Activated naive CD4-positive, alpha-beta T cell (primary cell): Measurements from ENCODE around the gene C6orf141.

Experiments used
- DNase-seq, 4 experiments: peaks; one replicate each; lab custom pipeline; 2025; lab: John Stamatoyannopoulos, UW

The C6orf141 gene

GRCh38 chr6:49540614-49541013 is 9.9 kb upstream of the C6orf141 start:
- DNase-seq, result no peak

DNA sequence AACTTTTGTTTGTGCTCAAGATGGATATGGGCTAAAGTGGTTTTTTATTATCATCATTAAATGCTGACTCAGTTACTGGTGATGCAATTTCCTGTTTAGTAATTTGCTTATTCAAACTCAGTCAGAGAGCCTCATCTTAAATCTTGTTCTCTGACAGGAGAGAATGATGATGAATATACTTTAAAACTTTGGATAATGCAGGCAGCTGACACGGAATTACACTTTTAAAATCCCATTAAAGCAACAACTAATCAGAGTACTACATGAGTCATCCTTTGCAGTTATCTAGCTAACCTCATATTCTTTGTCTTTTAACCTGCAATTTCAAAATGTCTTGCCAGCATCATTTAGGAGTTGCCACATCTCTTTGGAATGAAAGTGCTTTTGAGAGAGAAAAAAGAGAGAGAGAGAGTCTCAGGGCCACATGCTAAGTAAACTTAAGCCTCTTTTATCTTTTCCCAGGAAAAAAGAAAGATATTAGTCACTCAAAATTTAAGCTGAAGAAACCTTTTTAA is 9.2 kb upstream of the C6orf141 start:
- DNase-seq, result no peak

DNA sequence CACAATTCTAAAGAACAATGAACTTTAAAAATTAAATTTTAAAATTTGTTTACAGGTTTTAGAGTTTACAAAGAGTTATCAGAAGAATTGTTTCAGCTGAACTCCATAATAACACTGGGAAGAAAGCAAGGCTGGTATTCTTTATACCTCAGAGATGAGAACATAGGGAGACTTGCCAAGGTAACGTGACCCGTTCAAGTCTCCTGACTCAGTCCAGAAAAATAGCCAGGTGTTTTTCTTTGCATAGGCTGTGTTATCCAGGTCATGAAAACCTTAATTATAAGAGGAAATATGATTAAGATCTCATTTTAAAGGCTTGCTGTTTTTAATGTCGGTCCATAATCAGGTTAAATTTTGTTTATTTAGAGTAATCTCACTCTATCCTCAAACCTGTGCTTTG is 8.5 kb upstream of the C6orf141 start:
- DNase-seq, result no peak

- DNase-seq, result no peak
Measured at GRCh38 chr6:49543087-49543858, 7.2 kb upstream of the C6orf141 start.

GRCh38 chr6:49546331-49546730 is 4.1 kb upstream of the C6orf141 start:
- no peak for DNase-seq

DNA sequence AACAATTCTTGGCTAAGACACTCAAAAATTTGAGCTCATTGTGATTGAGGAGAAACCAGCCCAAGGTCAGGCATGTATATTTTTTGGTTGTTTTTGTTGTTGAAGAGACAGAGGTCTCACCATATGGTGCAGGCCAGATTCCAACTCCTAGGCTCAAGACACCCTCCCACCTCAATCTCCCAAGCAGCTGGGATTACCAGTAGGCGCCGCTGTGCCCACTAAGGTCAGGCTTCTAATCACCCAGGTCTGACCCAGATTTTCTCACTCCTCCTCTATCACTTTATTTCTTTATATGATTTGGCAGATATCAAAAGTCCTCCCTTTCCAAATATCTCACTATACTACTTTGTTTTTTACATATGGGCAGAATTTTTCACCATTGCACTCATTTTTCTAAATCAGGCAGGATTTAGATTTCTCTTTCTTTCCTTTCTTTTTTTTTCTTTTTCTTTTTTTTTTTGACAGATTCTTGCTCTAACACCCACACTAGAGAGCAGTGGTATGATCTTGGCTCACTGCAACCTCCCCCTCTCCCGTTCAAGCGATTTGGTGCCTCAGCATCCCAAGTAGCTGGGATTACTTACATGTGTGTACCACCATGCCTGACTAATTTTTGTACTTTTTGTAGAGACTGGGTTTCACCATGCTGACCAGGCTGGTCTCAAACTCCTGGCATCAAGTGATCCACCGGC is 1.7 kb upstream of the C6orf141 start:
- DNase-seq, result no peak

GRCh38 chr6:49549691-49550491 is 577 bp upstream of the C6orf141 start:
- DNase-seq, result no peak

DNA sequence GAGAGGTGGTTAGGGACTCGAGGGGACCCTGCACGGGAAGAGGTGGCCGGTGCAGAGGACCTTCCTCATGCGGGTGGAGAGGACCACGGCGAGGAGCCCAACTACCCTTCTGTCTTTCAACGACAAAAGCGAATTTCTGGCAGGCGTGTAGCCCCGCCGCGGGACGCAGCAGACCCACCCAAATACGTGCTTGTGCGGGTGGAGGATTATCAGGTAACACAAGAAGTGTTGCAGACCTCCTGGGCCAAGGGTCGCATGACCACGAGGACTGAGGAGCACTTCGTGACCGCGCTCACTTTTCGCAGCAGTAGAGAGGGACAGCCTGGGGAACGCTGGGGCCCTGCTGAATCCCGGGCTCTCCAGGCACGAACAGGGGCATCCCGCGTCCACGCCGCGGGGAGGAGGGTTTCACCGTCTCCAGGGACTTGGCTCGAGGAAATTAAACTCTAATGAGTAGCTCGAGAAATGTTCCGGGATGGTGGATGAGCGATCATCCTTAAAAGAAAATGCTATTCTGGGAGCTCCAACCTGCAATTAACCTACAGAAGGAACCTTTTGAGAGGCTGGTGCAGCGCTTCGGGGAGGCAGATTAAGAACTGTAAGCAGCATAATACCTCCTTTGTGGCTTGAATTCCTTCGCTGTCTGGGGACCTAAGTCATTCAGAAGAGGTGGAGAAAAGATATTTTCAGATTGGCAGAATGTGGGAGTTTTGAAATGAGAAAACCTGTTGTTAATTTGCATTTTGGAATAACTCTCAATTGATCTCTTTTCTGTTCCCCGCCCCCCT is 804 bp downstream of the C6orf141 start:
- DNase-seq, result peak in 1 of 4 experiments; percentile 1

DNA sequence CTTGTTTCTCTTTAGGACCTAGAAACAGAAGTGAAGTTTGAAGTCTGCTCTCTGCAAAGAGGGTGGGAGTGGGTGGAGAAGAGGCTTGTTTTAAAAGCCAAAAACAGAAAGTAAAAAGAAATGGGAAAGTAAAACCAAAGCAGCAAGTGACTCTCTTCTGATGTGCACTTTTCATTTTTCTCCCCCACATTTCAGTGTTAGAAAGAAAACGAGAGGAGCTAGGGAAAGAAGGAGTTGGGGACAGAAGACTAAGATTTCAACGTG is 1.3 kb downstream of the C6orf141 start:
- DNase-seq, result no peak

GRCh38 chr6:49552596-49552995 is 2.1 kb downstream of the C6orf141 start:
- no peak for DNase-seq

DNA sequence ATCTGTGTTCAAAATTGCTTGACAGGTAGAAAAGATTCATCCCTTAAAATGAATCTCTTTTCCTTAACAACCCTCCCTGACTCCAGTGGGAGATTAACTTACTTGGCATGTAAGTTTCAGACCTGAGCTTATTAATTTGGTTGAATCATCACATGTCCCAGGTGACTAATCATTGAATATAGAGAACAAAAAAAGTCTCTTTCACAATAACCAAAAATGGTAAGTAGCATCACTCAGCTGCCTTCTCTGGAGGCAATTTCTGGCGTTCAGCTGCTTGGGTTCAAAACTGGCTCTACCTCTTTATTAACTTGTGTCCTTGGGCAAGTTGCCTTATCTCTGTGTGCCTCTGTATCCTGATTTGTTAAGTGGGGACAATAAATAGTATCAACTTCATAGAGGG is 2.9 kb downstream of the C6orf141 start:
- no peak for DNase-seq

DNA sequence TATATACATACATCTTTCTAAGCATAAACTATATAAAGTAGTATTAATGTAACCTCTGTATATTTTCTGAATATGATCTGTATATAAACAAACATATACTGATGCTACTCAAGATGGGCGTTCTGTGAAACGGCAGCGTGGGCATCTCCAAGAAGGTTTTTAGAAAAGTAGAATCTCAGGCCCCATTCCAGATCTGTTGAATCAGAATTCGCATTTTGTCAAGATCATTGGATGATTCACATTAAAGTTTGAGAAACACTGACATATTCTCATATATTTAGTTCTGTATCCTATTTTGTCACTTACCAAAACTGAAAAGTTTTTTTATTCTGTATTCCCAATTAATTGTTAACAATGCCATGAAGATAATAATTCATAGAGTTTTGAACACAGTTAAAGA is 5.5 kb downstream of the C6orf141 start:
- no peak for DNase-seq

DNA sequence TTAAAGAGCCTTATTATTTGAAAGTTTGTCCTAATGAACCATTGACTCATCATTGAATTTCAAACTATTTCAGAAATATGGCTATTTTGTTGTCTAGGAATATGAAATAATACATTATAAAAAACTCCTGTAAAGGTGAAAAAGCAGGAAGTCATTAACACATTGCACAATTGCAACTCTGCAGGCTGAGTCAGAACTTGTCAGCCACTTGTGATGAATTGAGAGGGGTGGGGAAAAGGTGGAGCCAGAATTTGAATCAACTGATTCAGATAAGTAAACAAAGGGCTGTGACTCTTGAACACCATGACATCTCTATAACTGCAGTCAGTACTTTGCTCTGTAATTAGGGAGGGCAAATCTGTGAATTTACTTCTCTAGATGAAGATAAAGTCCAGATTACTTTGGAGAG is 6.0 kb downstream of the C6orf141 start:
- no peak for DNase-seq

- no peak for DNase-seq
Measured at GRCh38 chr6:49557177-49557576, 6.7 kb downstream of the C6orf141 start.

DNA sequence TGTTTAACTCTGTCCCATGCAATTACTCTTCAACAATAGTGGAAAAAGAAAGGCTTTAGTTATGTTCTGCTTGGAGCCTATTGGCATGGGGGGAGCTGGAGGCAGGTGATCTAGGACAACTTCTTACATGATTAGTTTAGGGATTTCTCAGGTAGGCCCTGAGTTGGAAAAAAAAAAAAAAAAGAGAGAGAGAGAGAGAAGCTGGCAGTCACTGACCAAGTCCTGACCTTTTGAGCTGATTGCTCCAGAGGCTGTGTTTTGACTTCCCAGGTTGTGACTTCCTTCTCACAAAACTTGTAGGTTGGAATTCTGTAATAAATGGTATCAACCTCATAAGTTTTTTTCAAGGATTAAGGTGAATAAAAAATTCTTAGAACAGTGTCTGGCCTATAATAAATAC is 7.8 kb downstream of the C6orf141 start:
- DNase-seq, result no peak

DNA sequence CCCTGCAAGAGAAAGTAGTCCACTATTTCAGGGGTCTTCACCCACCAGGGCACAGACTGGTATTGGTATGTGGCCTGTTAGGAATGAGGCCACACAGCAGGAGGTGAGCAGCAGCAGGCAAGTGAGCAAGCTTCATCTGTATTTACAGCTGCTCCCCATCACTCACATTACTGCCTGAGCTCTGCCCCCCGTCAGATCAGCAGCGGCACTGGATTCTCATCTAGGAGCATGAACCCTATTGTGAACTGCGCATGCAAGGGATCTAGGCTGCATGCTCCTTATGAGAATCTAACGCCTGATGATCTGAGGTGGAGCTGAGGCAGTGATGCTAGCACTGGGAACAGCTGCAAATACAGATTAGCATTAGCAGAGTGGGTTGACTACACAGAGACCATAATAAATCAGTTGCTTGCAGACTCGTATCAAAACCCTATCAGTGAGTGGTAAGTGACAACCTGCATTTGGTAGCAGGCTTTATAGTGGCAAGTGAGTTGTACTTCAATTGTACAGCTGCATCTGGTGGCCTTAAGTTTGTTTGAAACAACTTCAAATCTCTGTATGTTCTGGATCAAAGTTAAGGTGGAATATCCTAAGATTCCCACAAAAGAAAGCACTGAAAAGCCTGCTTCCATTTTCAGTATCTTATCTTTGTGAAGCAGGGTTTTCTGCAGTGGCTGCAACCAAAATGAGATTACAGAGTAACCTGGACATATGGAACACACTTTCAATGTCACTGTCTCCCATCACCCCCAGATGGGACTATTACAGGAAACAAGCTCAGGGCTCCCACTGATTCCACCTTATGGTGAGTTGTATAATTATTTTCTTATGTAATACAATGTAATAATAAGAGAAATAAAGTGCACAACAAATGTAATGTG is 12.8 kb downstream of the C6orf141 start:
- no peak for DNase-seq

GRCh38 chr6:49564552-49564951 is 14.1 kb downstream of the C6orf141 start:
- no peak for DNase-seq

GRCh38 chr6:49565261-49565660 is 14.8 kb downstream of the C6orf141 start:
- DNase-seq, result no peak

GRCh38 chr6:49565855-49566254 is 15.4 kb downstream of the C6orf141 start:
- no peak for DNase-seq

DNA sequence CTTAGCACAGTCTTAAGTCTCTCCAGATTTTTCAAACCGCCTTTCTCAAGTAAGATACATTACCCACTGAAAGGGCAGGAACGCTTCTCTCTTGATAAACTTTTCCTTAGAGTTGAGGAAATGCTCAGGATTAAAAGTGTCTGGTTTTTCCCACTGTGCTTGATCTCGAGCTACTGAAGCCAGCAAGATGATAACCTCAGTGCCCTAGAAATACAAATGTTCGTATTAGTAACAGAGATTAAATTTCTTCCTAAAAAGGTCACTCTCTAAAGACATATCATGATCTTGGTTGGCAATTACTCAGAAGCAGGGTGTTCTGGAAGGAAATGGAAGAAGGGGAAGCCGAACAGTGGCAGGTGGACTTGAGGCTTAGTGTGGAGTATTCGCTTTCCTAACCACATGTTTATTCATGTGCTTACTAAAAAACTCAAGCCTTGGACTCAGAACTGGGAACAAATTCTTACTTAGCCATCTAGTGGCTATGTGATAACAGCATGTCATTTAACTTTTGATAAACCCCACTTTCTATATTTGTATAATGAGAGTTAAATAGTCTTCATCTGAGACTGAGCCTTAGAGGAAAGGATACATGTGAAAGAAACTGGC is 20.1 kb downstream of the C6orf141 start:
- DNase-seq, result no peak

DNA sequence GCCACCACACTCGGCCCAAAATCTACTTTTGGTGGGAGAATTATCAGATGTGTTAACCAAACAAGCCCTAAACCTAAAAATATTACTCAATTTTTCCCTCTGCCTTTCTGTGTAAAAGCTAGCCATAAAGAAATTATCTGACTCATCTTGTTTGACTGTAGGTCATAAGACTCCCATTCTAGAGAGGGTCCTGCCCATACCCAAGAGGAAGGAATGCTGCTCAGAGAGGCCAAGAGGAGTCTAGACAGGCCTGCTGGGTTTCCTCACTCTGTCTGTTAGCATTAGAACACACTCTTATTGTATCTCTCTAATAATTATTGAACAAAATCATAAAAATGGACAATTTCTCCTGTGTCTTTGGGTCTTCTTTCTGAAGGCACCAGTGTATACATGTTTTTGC is 26.1 kb downstream of the C6orf141 start:
- no peak for DNase-seq
